PC-3 (cell line): ENCODE measurements around the gene CRADD. TPM values are rescaled to one million over a fixed set of nuclear protein-coding genes. Genes with fewer than 3 reads are reported as not detected.
"Not testable (repeated sequence)": the region's sequence is repeated elsewhere in the genome, so short reads cannot be mapped to it uniquely, and the experiment has no call there.

Source experiments
- ATAC-seq: fragments of 200-7000 bp; cut with Tn5 transposase; 2 replicates; pipeline ENCODE4 v1.9.1; 2020; ENCODE audit warnings: mild to moderate bottlenecking, moderate library complexity
- BruUV-seq: library from RNA; stranded (reverse); fragments of 400-500 nt; replicated peaks from 2 replicates; lab custom pipeline; 2021; lab: Mats Ljungman, UMichigan
- CTCF ChIA-PET: fragments of 300-600 bp; sonication (Branson Sonifier 250); formaldehyde crosslinking; loops from one replicate; lab custom pipeline; 2022; ENCODE audit warnings: antibody characterized with exemption; lab: Charles Lee
- POLR2A ChIA-PET: fragments of 300-600 bp; sonication (Branson Sonifier 250); formaldehyde crosslinking; loops from one replicate; lab custom pipeline; 2022; ENCODE audit warnings: antibody characterized with exemption; ENCODE audit not compliant: unreplicated experiment; lab: Charles Lee
- DNase-seq: peaks from one replicate; pipeline ENCODE4 v3.0.0-alpha.2; 2015
- H2AFZ ChIP-seq: fragments of 300-600 bp; sonication (generic); 2 replicates; pipeline ENCODE4 v1.6.0; 2016; ENCODE audit warnings: antibody characterized with exemption, low read length
- H3F3A ChIP-seq: fragments of 300-600 bp; sonication (generic); one replicate; pipeline ENCODE4 v1.6.0; 2017; ENCODE audit warnings: antibody characterized with exemption, low read length, control low read depth, mild to moderate bottlenecking; ENCODE audit not compliant: unreplicated experiment
- H3K27ac ChIP-seq: fragments of 300-600 bp; sonication (generic); 2 replicates; pipeline ENCODE4 v1.5.1; 2016; ENCODE audit warnings: mild to moderate bottlenecking, low read length
- H3K27me3 ChIP-seq: fragments of 300-600 bp; sonication (generic); 2 replicates; pipeline ENCODE4 v1.6.1; 2016; ENCODE audit warnings: low read length, mixed read lengths
- H3K36me3 ChIP-seq: fragments of 300-600 bp; sonication (generic); 2 replicates; pipeline ENCODE4 v1.6.1; 2016; ENCODE audit warnings: low read depth, mixed run types, low read length, mixed read lengths
- H3K4me1 ChIP-seq: fragments of 300-600 bp; sonication (generic); 2 replicates; pipeline ENCODE4 v1.5.1; 2016; ENCODE audit warnings: low read length; ENCODE audit not compliant: insufficient read depth
- H3K4me2 ChIP-seq: fragments of 300-600 bp; sonication (generic); 2 replicates; pipeline ENCODE4 v1.6.0; 2016; ENCODE audit warnings: low read length
- H3K4me3 ChIP-seq: fragments of 300-600 bp; sonication (generic); 2 replicates; pipeline ENCODE4 v1.5.1; 2016; ENCODE audit warnings: mild to moderate bottlenecking, low read length, mixed read lengths
- H3K79me2 ChIP-seq: fragments of 300-600 bp; sonication (generic); 2 replicates; pipeline ENCODE4 v1.6.1; 2017; ENCODE audit warnings: low read length, mixed read lengths
- H3K9ac ChIP-seq: fragments of 300-600 bp; sonication (generic); 2 replicates; pipeline ENCODE4 v1.6.0; 2016; ENCODE audit warnings: mild to moderate bottlenecking, low read length
- H3K9me2 ChIP-seq: fragments of 300-600 bp; sonication (generic); replicated peaks from 2 replicates; pipeline ENCODE4 v1.6.1; 2016; ENCODE audit warnings: mixed run types, low read length, mixed read lengths
- H3K9me3 ChIP-seq: fragments of 300-600 bp; sonication (generic); 2 replicates; pipeline ENCODE4 v1.6.1; 2016; ENCODE audit warnings: low read length, mixed read lengths
- H4K20me1 ChIP-seq: fragments of 300-600 bp; sonication (generic); 2 replicates; pipeline ENCODE4 v1.6.1; 2016; ENCODE audit warnings: low read length, mixed read lengths
- CTCF ChIP-seq: fragments of 300-600 bp; sonication (generic); conservative IDR thresholded peaks from 2 replicates; pipeline ENCODE4 v1.5.1; 2017; ENCODE audit warnings: antibody characterized with exemption, low read depth, mild to moderate bottlenecking, low read length
- EZH2 ChIP-seq: fragments of 300-600 bp; sonication (generic); IDR thresholded peaks from one replicate; pipeline ENCODE4 v1.6.1; 2017; ENCODE audit warnings: antibody characterized with exemption, mild to moderate bottlenecking, low read length; ENCODE audit not compliant: unreplicated experiment
- EZH2phosphoT487 ChIP-seq: fragments of 300-600 bp; sonication (generic); IDR thresholded peaks from 2 replicates; pipeline ENCODE4 v1.6.1; 2018; ENCODE audit warnings: mild to moderate bottlenecking, antibody characterized with exemption, low read length, borderline replicate concordance
- intact Hi-C: fragments of 100-400 bp; cut with micrococcal nuclease; formaldehyde crosslinking; loops from 2 replicates; pipeline ENCODE4 v1.9.0; 2023
- total RNA-seq: library from RNA; depleted of rRNA; stranded (reverse); fragments of >200 nt; gene quantifications from 2 replicates; pipeline ENCODE4 v1.2.3, GENCODE V29; 2014

CRADD gene
- total RNA-seq, 1 experiment from 2014 or later = 11.4 TPM

DNA sequence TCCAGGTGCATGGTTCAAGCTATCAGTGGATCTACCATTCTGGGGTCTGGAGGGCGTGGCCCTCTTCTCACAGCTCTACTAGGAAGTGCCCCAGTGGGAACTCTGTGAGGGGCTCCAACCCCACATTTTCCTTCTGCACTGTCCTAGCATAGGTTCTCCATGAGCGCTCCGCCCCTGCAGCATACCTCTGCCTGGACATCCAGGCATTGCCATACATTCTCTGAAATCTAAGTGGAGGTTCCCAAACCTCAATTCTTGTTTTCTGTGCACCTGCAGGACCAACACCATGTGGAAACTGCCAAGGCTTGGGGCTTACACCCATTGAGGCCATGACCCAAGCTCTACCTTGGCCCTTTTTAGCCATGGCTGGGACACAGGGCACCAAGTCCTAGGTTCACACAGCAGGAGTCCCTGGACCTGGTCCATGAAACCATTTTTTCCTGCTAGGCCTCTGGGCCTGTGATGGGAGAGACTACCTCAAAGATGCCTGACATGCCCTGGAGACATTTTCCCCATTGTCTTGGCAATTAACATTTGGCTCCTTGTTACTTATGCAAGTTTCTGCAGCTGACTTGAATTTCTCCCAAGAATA, 76.8 kb downstream of the CRADD start:
- DNase-seq = no peak
- Histone ChIP-seq H3F3A (no peaks in the 10 kb centered on the region), H2AFZ (no peak overlapping the region), H3K4me3 (no peak overlapping the region), H3K36me3 (peaks cover 4% of the 10 kb centered on the region; the same call in 1 of the 2 replicates), H3K27ac (no peak overlapping the region), H3K4me2 (no peak overlapping the region), H3K4me1 (no peaks in the 10 kb centered on the region), H4K20me1 (no peaks in the 10 kb centered on the region), H3K27me3 (no peaks in the 10 kb centered on the region), H3K9me3 (no peaks in the 10 kb centered on the region), H3K9me2 (no peaks in the 10 kb centered on the region), H3K9ac (no peak overlapping the region), H3K79me2 (no peaks in the 10 kb centered on the region)
- intact Hi-C loops = no loop called here
- no peak for ATAC-seq
- TF ChIP-seq EZH2phosphoT487 = no peak
- BruUV-seq = no TSS peak
- POLR2A ChIA-PET = no interaction called here
- CTCF ChIA-PET = no interaction called here

DNA sequence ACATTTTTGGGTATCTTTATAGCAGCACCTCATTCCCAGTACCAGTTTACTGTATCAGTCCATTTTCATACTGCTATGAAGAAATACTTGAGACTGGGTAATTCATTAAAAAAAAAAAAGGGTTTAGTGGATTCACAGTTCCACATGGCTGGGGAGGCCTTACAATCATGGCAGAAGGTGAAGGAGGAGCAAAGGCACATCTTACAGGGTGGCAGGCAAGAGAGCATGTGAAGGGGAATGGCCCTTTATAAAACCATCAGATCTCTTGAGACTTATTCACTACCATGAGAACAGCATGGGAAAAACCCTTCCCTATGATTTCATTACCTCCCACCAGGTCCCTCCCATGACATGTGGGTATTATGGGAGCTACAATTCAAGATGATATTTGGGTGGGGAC, 77.7 kb downstream of the CRADD start:
- H3K27ac ChIP-seq, H3K4me3 ChIP-seq, H2AFZ ChIP-seq, BruUV-seq, H4K20me1 ChIP-seq, POLR2A ChIA-PET, H3K4me1 ChIP-seq, H3K4me2 ChIP-seq, H3K9me2 ChIP-seq, DNase-seq, CTCF ChIA-PET, H3K36me3 ChIP-seq, H3K9ac ChIP-seq, H3K27me3 ChIP-seq, H3K79me2 ChIP-seq, intact Hi-C loops, ATAC-seq, H3F3A ChIP-seq, H3K9me3 ChIP-seq: not testable (repeated sequence)

DNA sequence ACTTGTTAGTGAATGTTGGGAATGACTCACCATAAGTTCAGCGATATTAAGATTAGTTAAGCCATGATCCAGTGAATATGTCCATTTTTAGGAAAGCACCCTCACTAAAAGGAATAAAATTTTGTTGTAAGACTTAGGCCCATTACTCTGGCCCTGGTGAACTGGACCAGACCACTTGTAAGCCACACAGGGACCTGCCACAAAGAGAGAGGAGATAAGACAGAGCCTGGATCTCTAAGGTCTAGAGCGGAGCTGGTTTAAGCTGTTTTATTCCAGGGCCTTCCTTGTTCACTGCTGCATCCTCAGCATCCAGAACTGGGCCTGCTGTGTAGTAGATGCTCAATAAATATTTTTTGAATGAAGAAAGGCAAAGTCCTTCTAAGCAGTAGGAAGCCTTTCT, 79.1 kb downstream of the CRADD start:
- no TSS peak for BruUV-seq
- intact Hi-C loops = no loop called here
- Histone ChIP-seq H3K4me1 (no peaks in the 10 kb centered on the region), H3K9me2 (no peaks in the 10 kb centered on the region), H3K4me2 (no peak overlapping the region), H3K9me3 (no peaks in the 10 kb centered on the region), H3K79me2 (no peaks in the 10 kb centered on the region), H3F3A (no peaks in the 10 kb centered on the region), H3K9ac (no peak overlapping the region), H3K27ac (no peak overlapping the region), H3K27me3 (no peaks in the 10 kb centered on the region), H3K36me3 (peaks cover 4% of the 10 kb centered on the region; the same call in 1 of the 2 replicates), H4K20me1 (no peaks in the 10 kb centered on the region), H2AFZ (no peak overlapping the region), H3K4me3 (no peak overlapping the region)
- TF ChIP-seq EZH2 (no peak), CTCF (no peak), EZH2phosphoT487 (no peak)
- ChIA-PET POLR2A (no interaction called here), CTCF (no interaction called here)
- no peak for DNase-seq
- ATAC-seq = no peak
